Endothelial cell of umbilical vein (primary cell): ENCODE measurements around the gene PTGES3L. TPM values are rescaled to one million over a fixed set of nuclear protein-coding genes. Genes with fewer than 3 reads are reported as not detected.

Source experiments
- BruUV-seq: library from RNA; stranded (reverse); fragments of 400-500 nt; replicated peaks from 2 replicates; lab custom pipeline; 2021; lab: Mats Ljungman, UMichigan
- CTCF ChIA-PET: fragments of 300-600, 350-600 bp; sonication (Branson Sonifier 250); formaldehyde crosslinking; loops from one replicate; lab custom pipeline; 2021; ENCODE audit warnings: antibody characterized with exemption, inconsistent platforms; lab: Charles Lee
- POLR2A ChIA-PET: fragments of 300-600, 350-600 bp; sonication (Branson Sonifier 250); formaldehyde crosslinking; loops from one replicate; lab custom pipeline; 2021; ENCODE audit warnings: antibody characterized with exemption, inconsistent platforms; lab: Charles Lee
- DNase-seq: peaks from one replicate; pipeline ENCODE4 v3.0.0-alpha.2; 2011; ENCODE audit warnings: low read depth, low spot score
- FAIRE-seq: peaks from 2 replicates; lab custom pipeline; 2011; peaks lifted over from hg19 to GRCh38; lab: Jason Lieb, UNC
- H2AFZ ChIP-seq: 2 replicates; pipeline ENCODE4 v1.6.0; 2012; ENCODE audit warnings: low read depth, low read length, control low read depth, inconsistent platforms
- H3K27ac ChIP-seq: 2 replicates; pipeline ENCODE4 v1.5.1; 2011; ENCODE audit warnings: low read depth, mild to moderate bottlenecking, control low read depth, low read length, moderate library complexity; ENCODE audit not compliant: insufficient read depth
- H3K27me3 ChIP-seq, 2 experiments: 2 replicates each; pipeline versions ENCODE4 v1.6.0 to v1.6.1; 2011; ENCODE audit warnings: low read length in 2 of 2, mixed read lengths in 1 of 2; ENCODE audit not compliant: control insufficient read depth in 2 of 2, insufficient read depth in 2 of 2
- H3K36me3 ChIP-seq, 2 experiments: 2 replicates in 1 of 2; 3 replicates in 1 of 2; pipeline ENCODE4 v1.5.1; 2011; ENCODE audit warnings: low read length in 2 of 2, mild to moderate bottlenecking in 1 of 2, moderate library complexity in 1 of 2; ENCODE audit not compliant: control insufficient read depth in 2 of 2, insufficient read depth in 2 of 2; ENCODE audit errors: extremely low read depth in 1 of 2
- H3K4me1 ChIP-seq: 3 replicates; pipeline ENCODE4 v1.5.1; 2011; ENCODE audit warnings: mild to moderate bottlenecking, low read length; ENCODE audit not compliant: control insufficient read depth, insufficient read depth; ENCODE audit errors: extremely low read depth
- H3K4me2 ChIP-seq: 2 replicates; pipeline ENCODE4 v1.6.1; 2011; ENCODE audit warnings: low read length, control low read depth, mixed read lengths; ENCODE audit not compliant: insufficient read depth
- H3K4me3 ChIP-seq, 3 experiments: fragments of 200-600 bp in 1 of 3; sonication (generic), shearing (Covaris generic) in 1 of 3; replicated peaks in 1 of 3; 2 replicates each; pipeline ENCODE4 v1.5.1; 2011 to 2016; ENCODE audit warnings: control low read depth in 3 of 3, low read length in 3 of 3, mild to moderate bottlenecking in 2 of 3, inconsistent platforms in 1 of 3, low read depth in 1 of 3, moderate library complexity in 1 of 3; ENCODE audit not compliant: insufficient read depth in 1 of 3
- H3K79me2 ChIP-seq: 2 replicates; pipeline ENCODE4 v1.6.0; 2012; ENCODE audit warnings: low read length, inconsistent platforms; ENCODE audit not compliant: control insufficient read depth, insufficient read depth
- H3K9ac ChIP-seq: replicated peaks from 2 replicates; pipeline ENCODE3; 2011; ENCODE audit warnings: low read length, control low read depth; ENCODE audit not compliant: insufficient read depth; ENCODE audit errors: extremely low read depth
- H3K9me1 ChIP-seq: replicated peaks from 3 replicates; pipeline ENCODE4 v1.6.0; 2011; ENCODE audit warnings: mild to moderate bottlenecking, low read length; ENCODE audit not compliant: control insufficient read depth, insufficient read depth; ENCODE audit errors: extremely low read depth
- H3K9me3 ChIP-seq: replicated peaks from 2 replicates; pipeline ENCODE4 v1.5.1; 2012; ENCODE audit warnings: low read length, inconsistent platforms; ENCODE audit not compliant: control insufficient read depth, insufficient read depth
- H4K20me1 ChIP-seq: replicated peaks from 2 replicates; pipeline ENCODE3; 2011; ENCODE audit warnings: mild to moderate bottlenecking, low read length; ENCODE audit not compliant: control insufficient read depth, insufficient read depth; ENCODE audit errors: extremely low read depth
- CTCF ChIP-seq, 2 donors: IDR thresholded peaks; 1 replicate in 1 of 2; 2 replicates in 1 of 2; pipeline ENCODE4 v1.5.1; 2011; ENCODE audit warnings: low read length in 2 of 2, mild to moderate bottlenecking in 2 of 2, moderate library complexity in 2 of 2, control low read depth in 1 of 2, inconsistent platforms in 1 of 2, low read depth in 1 of 2; ENCODE audit not compliant: insufficient read depth in 1 of 2; ENCODE audit errors: extremely low read depth in 1 of 2
- GATA2 ChIP-seq: IDR thresholded peaks from 2 replicates; pipeline ENCODE4 v1.7.0; 2011; ENCODE audit warnings: low read depth, mild to moderate bottlenecking, moderate library complexity, mixed read lengths, low read length; ENCODE audit not compliant: insufficient read length, insufficient read depth
- MYC ChIP-seq: IDR thresholded peaks from one replicate; pipeline ENCODE4 v1.6.1; 2011; ENCODE audit warnings: mild to moderate bottlenecking, low read depth, low read length
- POLR2A ChIP-seq: IDR thresholded peaks from 2 replicates; pipeline ENCODE4 v1.6.1; 2012; ENCODE audit warnings: low read depth, mild to moderate bottlenecking, control low read depth, low read length
- POLR2AphosphoS5 ChIP-seq: IDR thresholded peaks from 2 replicates; pipeline ENCODE4 v1.6.1; 2012; ENCODE audit warnings: low read depth, mild to moderate bottlenecking, control low read depth, low read length, moderate library complexity; ENCODE audit not compliant: insufficient read depth
- dilution Hi-C: fragments of 300-500 bp; cut with MboI; formaldehyde crosslinking; loops from one replicate; pipeline ENCODE4 v1.15.0; 2019; ENCODE audit warnings: low sequenced_read_pairs; ENCODE audit not compliant: extremely low pct_ligation_motif_present
- intact Hi-C: fragments of 100-400 bp; cut with micrococcal nuclease; formaldehyde crosslinking; loops from one replicate; pipeline ENCODE4 v1.10.0; 2022
- polyA plus RNA-seq, 4 experiments: library from polyadenylated mRNA; depleted of rRNA in 3 of 4; stranded (reverse) in 3 of 4; unstranded in 1 of 4; fragments of >200 nt; gene quantifications; 2 replicates each; pipeline versions ENCODE4 v1.2.1 to v1.2.3, GENCODE V29; 2011 to 2012; ENCODE audit warnings: missing spikeins in 1 of 4
- total RNA-seq: library from RNA; stranded (reverse); gene quantifications from 2 replicates; pipeline ENCODE4 v1.2.3, GENCODE V29; 2021

Gene PTGES3L
- total and polyA plus RNA-seq, 2 donors (not counting 3 experiments of a cell fraction or from before 2014, with no cell fraction given), result 0.23 TPM; not detected in 1

GRCh38 chr17:43010667-43011308 is 30.9 kb upstream of the PTGES3L start:
- intact Hi-C loops, result no loop called here
- Histone ChIP-seq H3K36me3 (peaks cover 3 to 18% of the 10 kb centered on the region in 2 experiments), H4K20me1 (no peaks in the 10 kb centered on the region), H3K9ac (no peak overlapping the region), H2AFZ (no peak overlapping the region), H3K27me3 (no peaks in the 10 kb centered on the region), H3K9me1 (no peaks in the 10 kb centered on the region), H3K79me2 (no peaks in the 10 kb centered on the region), H3K9me3 (no peaks in the 10 kb centered on the region), H3K4me2 (no peak overlapping the region), H3K4me3 (no peak overlapping the region), H3K27ac (no peak overlapping the region), H3K4me1 (peaks cover 10% of the 10 kb centered on the region)
- DNase-seq, result no peak
- no peak for TF ChIP-seq MYC
- TF ChIP-seq GATA2, result no peak
- FAIRE-seq, result peak; percentile 54
- CTCF ChIA-PET, result interaction anchor here (1.4 kb wide), 1 partner anchor 9 kb away, joined by 3 read pairs; no protein-coding TSS in a partner anchor
- dilution Hi-C loops, result no loop called here
- BruUV-seq, result no TSS peak
- POLR2A ChIA-PET, result no interaction called here

GRCh38 chr17:43006639-43007551 is 27.0 kb upstream of the PTGES3L start, which contains the start of gene IFI35:
Gene IFI35 (plus strand): TSS chr17:43006784. CDS start chr17:43006948, 164 bp downstream.
- H3K27ac ChIP-seq, result peak within 1 kb of the TSS; percentile 53
- no peaks in the 10 kb centered on the region for H3K9me1 ChIP-seq
- FAIRE-seq (peak; percentile 86), DNase-seq (peak; percentile 90)
- no peaks in the 10 kb centered on the region for H4K20me1 ChIP-seq
- dilution Hi-C loops (no loop called here), intact Hi-C loops (loop anchor here (2.0 kb wide), 1 partner anchor 14 kb away; no protein-coding TSS in a partner anchor)
- peak within 1 kb of the TSS; percentile 85 for H2AFZ ChIP-seq
- TF ChIP-seq POLR2AphosphoS5 (peak; percentile 59), CTCF (IDR thresholded peaks at IDR 0.05; ENCODE audit: extremely low read depth in 1 of 2, insufficient read depth in 1 of 2, low read depth in 1 of 2, low read length in 2 of 2) (peak; percentile 32 to 48), POLR2A (peak; percentile 61), MYC (no peak)
- BruUV-seq, result TSS peak; percentile 10
- peak within 1 kb of the TSS; percentile 81 for H3K4me2 ChIP-seq
- peak within 1 kb of the TSS; percentile 65 to 77 (median 65) for H3K4me3 ChIP-seq
- ChIA-PET POLR2A (interaction anchor here (0.6 to 1.7 kb wide), 3 partner anchors 9 to 375 kb away, joined by 3 to 5 read pairs (median 4); partner anchors contain the start of gene RPL27), CTCF (interaction anchor here (0.6 to 2.8 kb wide), 7 partner anchors 9 to 332 kb away, joined by 3 to 23 read pairs (median 6); partner anchors contain the start of genes RPL27 and VAT1)
- H3K36me3 ChIP-seq, result peaks cover 7 to 16% of the 10 kb centered on the region in 2 experiments
- peaks cover 3% of the 10 kb centered on the region for H3K79me2 ChIP-seq
- H3K27me3 ChIP-seq, result no peaks in the 10 kb centered on the region
- H3K9ac ChIP-seq, result peak within 1 kb of the TSS; percentile 73
- no peaks in the 10 kb centered on the region for H3K9me3 ChIP-seq
- peaks cover 5% of the 10 kb centered on the region for H3K4me1 ChIP-seq
